ENCODE results near the gene VPS13D.
"Not testable (repeated sequence)": the region's sequence is repeated elsewhere in the genome, so short reads cannot be mapped to it uniquely, and the experiment has no call there.

VPS13D gene

DNA sequence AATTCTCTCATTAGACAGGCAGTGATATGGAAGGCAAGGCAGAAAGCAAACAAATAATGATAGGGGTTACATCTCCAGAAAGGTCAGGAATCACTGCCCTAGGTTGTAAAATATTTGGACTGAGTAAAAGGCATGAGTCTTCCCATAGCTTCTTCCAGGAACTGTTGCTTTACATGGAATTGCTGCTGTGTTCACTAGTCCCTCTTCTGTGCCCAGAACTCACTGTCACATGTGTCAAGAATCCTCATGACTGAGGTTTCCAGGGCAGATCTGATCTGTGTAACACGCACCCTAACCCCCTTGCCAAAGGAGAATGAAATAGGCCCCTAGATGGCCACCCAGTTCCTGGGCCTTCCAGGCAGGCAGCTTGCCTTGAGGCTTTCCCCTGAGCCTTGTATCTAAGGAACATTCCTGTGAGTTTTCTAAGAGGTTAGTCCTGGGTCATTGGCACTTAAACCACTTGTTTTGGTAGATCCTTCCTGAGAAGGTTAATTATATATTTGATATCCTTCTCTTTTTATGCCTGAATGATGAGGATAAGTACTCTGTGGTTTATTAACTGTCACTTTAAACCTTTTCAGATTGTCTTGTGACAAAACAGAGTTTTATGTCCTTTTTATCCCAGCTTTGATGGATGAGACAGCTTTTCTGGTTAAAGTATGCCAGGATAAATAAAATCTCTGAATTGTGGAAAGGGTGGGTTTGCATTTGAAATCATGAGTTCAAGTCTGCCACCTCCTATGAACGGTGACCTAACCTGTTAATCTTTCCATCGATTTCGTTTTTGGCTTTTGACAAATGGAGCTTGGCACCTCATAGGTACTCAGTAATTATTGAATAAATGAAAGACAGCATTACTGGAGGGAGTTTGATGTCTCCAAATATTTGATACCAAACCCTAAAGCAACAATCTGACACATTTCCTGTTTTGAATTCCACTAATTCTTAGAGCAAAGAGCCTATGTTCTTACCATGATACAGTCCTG lies 224.9 kb downstream of the VPS13D start:
- peak; percentile 35; the same call in 2 of the 3 replicates for ATAC-seq (ENCODE audit: low read depth)
- Histone ChIP-seq H3K9me3 (ENCODE audit: severe bottlenecking) (no peaks in the 10 kb centered on the region), H3K4me3 (ENCODE audit: severe bottlenecking) (no peak overlapping the region), H3K36me3 (ENCODE audit: low read depth) (peaks cover 9% of the 10 kb centered on the region), H3K27ac (ENCODE audit: poor library complexity, severe bottlenecking) (peak overlapping the region; percentile 65), H3K27me3 (ENCODE audit: insufficient read depth, poor library complexity, severe bottlenecking) (no peaks in the 10 kb centered on the region), H3K4me1 (ENCODE audit: insufficient read depth, poor library complexity, severe bottlenecking) (peaks cover 32% of the 10 kb centered on the region)
- TF ChIP-seq CTCF (IDR thresholded peaks at IDR 0.05; ENCODE audit: poor library complexity, severe bottlenecking), result no peak
- no peak for DNase-seq (ENCODE audit: low spot score)

- not testable (repeated sequence) for H3K27me3 ChIP-seq (ENCODE audit: insufficient read depth, poor library complexity, severe bottlenecking); ATAC-seq (ENCODE audit: low read depth); DNase-seq (ENCODE audit: low spot score); H3K4me3 ChIP-seq (ENCODE audit: severe bottlenecking); H3K9me3 ChIP-seq (ENCODE audit: severe bottlenecking)
- Histone ChIP-seq H3K36me3 (ENCODE audit: low read depth) (peaks cover 12% of the 10 kb centered on the region), H3K4me1 (ENCODE audit: insufficient read depth, poor library complexity, severe bottlenecking) (peaks cover 32% of the 10 kb centered on the region), H3K27ac (ENCODE audit: poor library complexity, severe bottlenecking) (peak overlapping the region; percentile 65)
These were observed 226.3 kb downstream of the VPS13D start for GRCh38 chr1:12456081-12456480.

DNA sequence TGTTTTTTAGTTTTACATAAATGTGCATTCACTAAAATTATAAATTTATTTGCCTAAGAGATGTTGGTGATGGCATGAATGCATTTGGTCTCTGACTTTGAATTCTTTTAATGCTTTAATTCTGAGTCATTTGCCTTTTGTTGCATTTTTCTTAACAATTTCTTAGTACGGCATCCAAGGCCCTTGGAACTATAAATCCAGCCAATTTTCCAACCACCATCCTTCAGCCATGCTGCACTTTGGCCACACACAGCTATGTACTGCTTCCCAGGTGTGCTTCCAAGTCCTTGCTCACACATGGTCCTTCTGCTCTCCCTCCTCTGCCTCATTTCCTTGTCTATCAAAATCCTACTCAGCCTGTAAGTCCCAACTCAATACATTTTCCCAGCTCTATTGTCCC lies 227.1 kb downstream of the VPS13D start:
- TF ChIP-seq CTCF (IDR thresholded peaks at IDR 0.05; ENCODE audit: poor library complexity, severe bottlenecking), result no peak
- H3K4me1 ChIP-seq (ENCODE audit: insufficient read depth, poor library complexity, severe bottlenecking), result peaks cover 32% of the 10 kb centered on the region
- peak; percentile 69 for ATAC-seq (ENCODE audit: low read depth)
- no peaks in the 10 kb centered on the region for H3K27me3 ChIP-seq (ENCODE audit: insufficient read depth, poor library complexity, severe bottlenecking)
- H3K9me3 ChIP-seq (ENCODE audit: severe bottlenecking), result no peaks in the 10 kb centered on the region
- no peak for DNase-seq (ENCODE audit: low spot score)
- peaks cover 12% of the 10 kb centered on the region for H3K36me3 ChIP-seq (ENCODE audit: low read depth)
- peak overlapping the region; percentile 65 for H3K27ac ChIP-seq (ENCODE audit: poor library complexity, severe bottlenecking)
- H3K4me3 ChIP-seq (ENCODE audit: severe bottlenecking), result no peak overlapping the region

GRCh38 chr1:12457771-12458170 lies 227.9 kb downstream of the VPS13D start:
- Histone ChIP-seq H3K9me3 (ENCODE audit: severe bottlenecking) (no peaks in the 10 kb centered on the region), H3K36me3 (ENCODE audit: low read depth) (peaks cover 12% of the 10 kb centered on the region), H3K27me3 (ENCODE audit: insufficient read depth, poor library complexity, severe bottlenecking) (no peaks in the 10 kb centered on the region), H3K4me3 (ENCODE audit: severe bottlenecking) (no peak overlapping the region), H3K4me1 (ENCODE audit: insufficient read depth, poor library complexity, severe bottlenecking) (peaks cover 39% of the 10 kb centered on the region), H3K27ac (ENCODE audit: poor library complexity, severe bottlenecking) (peak overlapping the region; percentile 65)
- no peak for ATAC-seq (ENCODE audit: low read depth)
- no peak for TF ChIP-seq CTCF (IDR thresholded peaks at IDR 0.05; ENCODE audit: poor library complexity, severe bottlenecking)
- DNase-seq (ENCODE audit: low spot score), result no peak

- Histone ChIP-seq H3K27me3 (ENCODE audit: insufficient read depth, poor library complexity, severe bottlenecking) (no peaks in the 10 kb centered on the region), H3K4me1 (ENCODE audit: insufficient read depth, poor library complexity, severe bottlenecking) (peaks cover 39% of the 10 kb centered on the region), H3K27ac (ENCODE audit: poor library complexity, severe bottlenecking) (peak overlapping the region; percentile 65), H3K36me3 (ENCODE audit: low read depth) (peaks cover 12% of the 10 kb centered on the region), H3K4me3 (ENCODE audit: severe bottlenecking) (no peak overlapping the region), H3K9me3 (ENCODE audit: severe bottlenecking) (no peaks in the 10 kb centered on the region)
- ATAC-seq (ENCODE audit: low read depth) (no peak), DNase-seq (ENCODE audit: low spot score) (no peak)
- TF ChIP-seq CTCF (IDR thresholded peaks at IDR 0.05; ENCODE audit: poor library complexity, severe bottlenecking), result no peak
These were observed 228.7 kb downstream of the VPS13D start for GRCh38 chr1:12458571-12458970.
